DMS 273 (cell line): ENCODE results near the gene MFAP1.
A peak's percentile ranks its signal among the peaks of the same experiment; 100 is the strongest.
"Not testable (repeated sequence)": the region's sequence is repeated elsewhere in the genome, so short reads cannot be mapped to it uniquely, and the experiment has no call there.

Experiments
- DNase-seq: peaks from one replicate; lab custom pipeline; 2025; ENCODE audit not compliant: unreplicated experiment; lab: John Stamatoyannopoulos, UW

Gene MFAP1

GRCh38 chr15:43821505-43821904, 3.0 kb downstream of the MFAP1 start:
- DNase-seq: no peak

GRCh38 chr15:43815064-43815463, 9.4 kb downstream of the MFAP1 start:
- not testable (repeated sequence) for DNase-seq

- DNase-seq: no peak
Observed at GRCh38 chr15:43808960-43809678, 15.4 kb downstream of the MFAP1 start.

- DNase-seq: no peak
Observed at GRCh38 chr15:43808435-43808950, 16.0 kb downstream of the MFAP1 start.

DNA sequence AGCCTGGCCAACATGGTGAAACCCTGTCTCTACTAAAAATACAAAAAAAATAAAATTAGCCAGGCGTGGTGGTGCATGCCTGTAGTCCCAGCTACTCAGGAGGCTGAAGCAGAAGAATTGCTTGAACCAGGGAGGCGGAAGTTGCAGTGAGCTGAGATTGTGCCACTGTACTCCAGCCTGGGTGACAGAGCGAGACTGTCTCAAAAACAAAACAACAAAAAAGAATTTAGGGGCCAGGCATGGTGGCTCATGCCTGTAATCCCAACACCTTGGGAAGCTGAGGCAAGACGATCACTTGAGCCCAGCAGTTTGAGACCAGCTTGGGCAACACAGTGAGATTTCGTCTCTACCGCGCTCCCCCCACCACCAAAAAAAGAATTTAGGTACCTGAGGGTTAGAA, 21.8 kb downstream of the MFAP1 start:
- not testable (repeated sequence) for DNase-seq

DNA sequence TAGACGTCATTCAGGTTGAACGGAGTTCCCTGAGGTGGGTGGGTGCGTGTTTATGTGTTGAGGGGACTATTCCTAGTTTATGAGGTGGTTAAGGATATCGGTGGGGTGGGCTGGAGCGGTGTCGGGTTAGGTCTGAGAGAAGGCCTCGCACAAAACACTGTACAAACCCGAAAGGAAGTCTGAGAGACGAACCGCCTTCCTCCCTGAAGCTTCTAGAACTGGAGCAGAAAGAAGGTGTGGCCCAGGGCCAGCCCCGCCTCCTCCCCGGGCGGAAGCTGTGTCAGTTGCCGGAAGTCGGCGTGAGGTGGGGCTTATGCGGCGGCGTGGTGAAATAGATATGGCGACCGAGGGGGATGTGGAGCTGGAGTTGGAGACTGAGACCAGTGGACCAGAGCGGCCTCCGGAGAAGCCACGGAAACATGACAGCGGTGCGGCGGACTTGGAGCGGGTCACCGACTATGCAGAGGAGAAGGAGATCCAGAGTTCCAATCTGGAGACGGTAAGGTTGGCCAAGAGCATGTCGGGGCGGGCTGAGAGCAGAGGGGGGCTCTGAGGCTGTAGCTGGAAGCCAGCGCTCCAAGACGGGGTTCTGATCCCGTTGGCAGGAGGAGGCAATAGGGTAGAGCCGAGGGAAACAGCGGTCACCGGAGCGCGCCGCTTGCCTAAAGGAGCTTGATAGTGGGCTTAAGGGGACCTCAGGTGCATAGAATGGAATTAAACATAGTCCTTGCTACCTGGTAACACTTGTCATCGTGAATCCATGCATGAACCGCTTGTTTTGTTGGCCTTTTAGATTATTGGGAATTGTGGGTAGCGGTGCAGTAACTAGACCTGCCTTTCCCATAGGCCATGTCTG, 24.0 kb downstream of the MFAP1 start, which contains the start of gene HYPK:
Gene HYPK (plus strand): TSS at position 314 of the 856 bp plus-strand sequence. CDS start 24 bp downstream, at position 338.
- peak; percentile 86 for DNase-seq

DNA sequence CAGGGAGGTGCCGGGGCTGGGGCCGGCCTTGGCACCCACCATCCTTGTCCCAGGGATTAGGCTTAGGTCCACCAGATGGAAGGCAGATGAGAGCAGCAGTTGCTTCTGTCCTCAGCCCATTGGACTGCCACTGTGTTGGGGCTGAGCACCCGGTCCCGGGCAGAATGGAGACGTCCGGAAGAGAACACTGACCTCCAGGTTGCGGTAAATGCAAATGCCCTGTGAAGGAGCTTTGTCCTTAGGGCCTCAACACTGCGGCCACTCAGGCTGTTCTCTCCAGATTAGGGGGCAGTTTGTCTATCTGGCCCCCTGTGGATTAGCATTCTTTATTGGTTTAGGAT, 24.6 kb downstream of the MFAP1 start, which contains the start of gene SERINC4:
Gene SERINC4 (minus strand): TSS at position 276 of the 341 bp plus-strand sequence. CDS start 234 bp downstream, at position 42.
- DNase-seq: peak; percentile 24

GRCh38 chr15:43799209-43799944, 25.1 kb downstream of the MFAP1 start:
- DNase-seq: peak; percentile 73

DNA sequence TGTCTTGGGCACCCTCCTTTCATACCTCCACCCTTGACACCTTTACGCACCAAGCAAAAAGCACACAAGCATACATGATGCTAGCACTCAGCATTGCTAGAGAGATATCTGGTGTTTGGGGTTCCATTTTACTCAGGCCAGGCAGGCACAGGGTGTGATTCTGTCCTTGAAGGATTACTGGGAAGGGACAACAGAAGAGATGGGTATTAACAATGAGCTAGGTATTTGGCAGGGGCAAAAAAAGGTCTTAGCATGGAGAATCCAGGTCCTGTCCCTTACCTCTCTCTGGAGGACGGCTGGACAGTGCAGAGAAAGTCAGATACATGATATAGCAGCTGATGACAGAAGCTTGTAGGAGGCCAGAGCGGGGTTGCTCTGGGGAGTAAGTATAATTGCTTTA, 27.9 kb downstream of the MFAP1 start:
- no peak for DNase-seq

GRCh38 chr15:43795997-43796396, 28.5 kb downstream of the MFAP1 start:
- DNase-seq: no peak

GRCh38 chr15:43795197-43795596, 29.3 kb downstream of the MFAP1 start:
- no peak for DNase-seq

- DNase-seq: no peak
Observed at GRCh38 chr15:43794269-43795037, 30.0 kb downstream of the MFAP1 start.

- DNase-seq: no peak
Observed at GRCh38 chr15:43793647-43794046, 30.8 kb downstream of the MFAP1 start.

DNA sequence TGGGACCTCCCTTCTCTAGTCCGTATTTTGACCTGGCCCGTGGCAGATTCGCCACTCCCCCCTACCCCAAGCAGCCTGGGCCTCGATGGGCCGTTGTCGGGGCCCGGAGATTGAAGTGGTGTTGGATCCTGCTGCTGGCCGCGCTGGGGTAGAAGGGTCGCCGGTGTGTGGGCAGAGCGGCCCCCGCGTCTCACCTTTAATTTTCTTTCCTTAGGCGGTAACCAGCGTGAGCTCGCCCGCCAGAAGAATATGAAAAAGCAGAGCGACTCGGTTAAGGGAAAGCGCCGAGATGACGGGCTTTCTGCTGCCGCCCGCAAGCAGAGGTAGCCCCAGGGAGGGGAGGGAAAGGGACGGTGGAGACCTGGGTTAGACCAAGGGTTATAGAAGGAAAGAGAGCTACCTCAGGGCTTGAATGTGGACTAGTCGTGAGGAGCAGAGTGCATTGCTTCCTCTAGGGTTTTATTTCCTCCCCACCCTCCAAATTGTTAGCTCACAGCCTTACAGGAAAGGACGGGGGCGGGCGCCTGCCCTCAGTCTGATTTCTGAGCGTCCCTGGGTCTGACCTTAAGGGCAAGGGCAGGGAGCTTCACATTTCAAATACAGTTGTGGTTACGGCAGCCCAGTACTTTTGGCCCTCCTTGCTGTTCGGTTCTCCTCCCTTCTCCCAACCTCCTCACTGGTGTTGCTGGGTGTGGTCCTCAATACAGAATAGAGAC, 31.6 kb downstream of the MFAP1 start:
- peak; percentile 30 for DNase-seq

DNA sequence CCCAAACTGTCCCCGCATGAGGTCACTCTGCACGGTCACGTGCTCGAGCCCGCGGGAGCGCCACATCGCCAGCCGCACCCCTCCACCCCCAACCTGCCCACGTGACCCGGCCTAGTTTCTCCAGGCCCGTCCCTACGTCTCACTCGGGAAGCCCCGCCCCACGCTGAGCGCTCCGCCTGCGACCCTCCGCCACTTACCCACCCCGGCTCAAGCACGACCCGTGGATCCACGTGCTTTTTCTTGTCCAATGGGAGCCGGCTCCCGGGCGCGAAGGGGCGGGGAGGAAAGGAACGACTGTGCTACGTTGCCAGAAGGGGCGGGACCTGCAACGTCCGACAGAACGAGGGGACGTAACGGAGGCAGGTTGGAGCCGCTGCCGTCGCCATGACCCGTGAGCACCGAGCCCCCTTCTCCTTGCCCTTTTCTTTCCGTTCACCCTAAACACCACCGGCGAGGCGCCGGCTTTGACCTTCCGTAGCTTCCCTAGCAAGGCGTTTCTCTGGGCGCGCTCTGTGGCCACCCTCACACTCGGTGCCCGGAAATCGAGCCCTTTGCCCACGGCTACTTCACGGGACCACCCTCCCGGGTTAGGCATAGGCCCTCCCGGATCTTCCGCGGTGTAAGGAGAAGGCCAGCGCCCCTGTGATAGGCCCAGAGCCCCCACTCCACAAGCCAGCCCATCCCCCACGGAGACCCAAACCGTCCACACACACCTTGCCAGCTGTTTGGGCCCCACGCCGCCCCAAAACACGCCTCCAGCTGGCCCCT, 32.3 kb downstream of the MFAP1 start, which contains the start of gene SERF2:
Gene SERF2 (plus strand): TSS at position 328 of the 768 bp plus-strand sequence. CDS start 57 bp downstream, at position 385.
- peak; percentile 99 for DNase-seq

DNA sequence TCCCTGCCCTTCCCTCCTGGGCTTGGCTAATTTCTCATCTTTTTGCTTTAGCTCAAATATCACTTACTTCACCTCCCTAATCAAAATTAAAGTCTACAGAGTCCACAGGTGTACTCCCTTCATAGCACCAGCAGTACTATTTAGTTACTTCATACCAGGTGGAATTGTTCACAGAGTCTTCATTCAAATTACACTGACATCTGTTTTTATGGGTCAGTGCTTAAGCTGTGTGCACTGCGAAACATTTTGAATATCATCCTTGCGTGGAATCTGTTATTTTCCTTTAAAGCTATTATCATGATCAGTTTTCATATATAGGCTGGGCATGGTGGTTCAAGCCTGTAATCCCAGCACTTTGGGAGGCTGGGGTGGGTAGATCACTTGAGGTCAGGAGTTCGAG, 35.1 kb downstream of the MFAP1 start:
- no peak for DNase-seq

GRCh38 chr15:43779016-43779415, 45.5 kb downstream of the MFAP1 start:
- DNase-seq: no peak

- peak; percentile 92 for DNase-seq
Observed at GRCh38 chr15:43777267-43777914, 47.1 kb downstream of the MFAP1 start.
